HG03097 (cell line): ENCODE results near the gene OR4F17.
"Not testable (repeated sequence)": the region's sequence is repeated elsewhere in the genome, so short reads cannot be mapped to it uniquely, and the experiment has no call there.

Experiments
- ATAC-seq: cut with Tn5 transposase; IDR thresholded peaks from one replicate; pipeline ENCODE4 v1.9.1; 2021; ENCODE audit not compliant: unreplicated experiment, low FRiP score

OR4F17 gene

GRCh38 chr19:106804-107203 is at the start of gene OR4F17:
Gene OR4F17, plus strand, starts transcription at chr19:107104. Its CDS starts 3,575 bp downstream, at chr19:110679.
- not testable (repeated sequence) for ATAC-seq

GRCh38 chr19:70793-71192 is 36.1 kb upstream of the OR4F17 start:
- ATAC-seq: not testable (repeated sequence)

- not testable (repeated sequence) for ATAC-seq
Measured at GRCh38 chr19:82864-83263, 24.0 kb upstream of the OR4F17 start.

- ATAC-seq: not testable (repeated sequence)
Measured at GRCh38 chr19:83626-84025, 23.3 kb upstream of the OR4F17 start.

GRCh38 chr19:90678-91077 is 16.2 kb upstream of the OR4F17 start:
- not testable (repeated sequence) for ATAC-seq

GRCh38 chr19:94794-95193 is 12.1 kb upstream of the OR4F17 start:
- ATAC-seq: not testable (repeated sequence)

- not testable (repeated sequence) for ATAC-seq
Measured at GRCh38 chr19:97647-98046, 9.3 kb upstream of the OR4F17 start.

GRCh38 chr19:120443-121140 is 13.7 kb downstream of the OR4F17 start:
- not testable (repeated sequence) for ATAC-seq
